Measurements from ENCODE around the gene COMP.

COMP gene

DNA sequence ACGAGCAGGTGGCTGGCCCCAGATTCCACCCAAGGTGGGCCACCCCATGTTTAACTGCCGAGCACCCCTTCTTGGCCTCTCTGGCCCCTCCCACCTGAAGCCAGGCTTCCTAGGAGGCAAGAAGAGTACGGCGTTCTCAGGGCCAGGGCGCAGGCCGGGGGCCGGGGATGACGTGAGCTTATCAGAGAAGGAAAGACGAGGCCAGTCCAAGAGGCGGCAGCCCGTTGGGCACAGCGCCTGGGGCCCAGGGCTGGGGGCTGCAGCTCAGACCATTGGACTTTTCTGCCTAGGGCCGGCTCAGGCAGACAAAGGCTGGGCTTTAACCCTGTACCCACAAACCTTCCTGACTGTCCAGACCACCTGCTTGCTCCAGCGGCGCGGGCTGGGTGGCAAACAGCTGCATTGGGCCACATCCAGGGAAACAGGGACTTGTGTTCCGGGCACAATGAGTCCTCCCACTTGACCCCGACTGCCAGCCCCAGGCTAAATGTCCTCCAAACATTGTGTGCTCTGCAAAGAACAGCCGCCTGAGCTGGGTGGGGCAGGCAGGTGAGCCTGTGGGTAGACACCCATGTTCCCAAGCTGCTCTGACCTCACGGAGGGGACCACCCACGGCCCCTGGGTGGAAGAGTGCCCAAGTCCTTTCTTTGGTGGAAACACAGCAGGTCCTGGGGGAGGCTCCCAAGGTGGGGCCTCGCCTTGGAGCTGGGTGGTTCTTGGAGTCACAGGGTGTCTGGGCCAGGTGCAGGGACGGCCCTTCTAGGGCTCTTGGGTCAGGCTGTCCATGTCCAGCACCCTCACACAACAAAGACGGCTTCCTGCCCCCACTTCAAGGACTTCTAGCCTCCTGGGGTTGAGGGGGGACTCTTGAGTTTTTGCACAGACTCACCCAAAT is 21.9 kb downstream of the COMP start:
- no peak for DNase-seq (ENCODE audit: low read depth)

DNA sequence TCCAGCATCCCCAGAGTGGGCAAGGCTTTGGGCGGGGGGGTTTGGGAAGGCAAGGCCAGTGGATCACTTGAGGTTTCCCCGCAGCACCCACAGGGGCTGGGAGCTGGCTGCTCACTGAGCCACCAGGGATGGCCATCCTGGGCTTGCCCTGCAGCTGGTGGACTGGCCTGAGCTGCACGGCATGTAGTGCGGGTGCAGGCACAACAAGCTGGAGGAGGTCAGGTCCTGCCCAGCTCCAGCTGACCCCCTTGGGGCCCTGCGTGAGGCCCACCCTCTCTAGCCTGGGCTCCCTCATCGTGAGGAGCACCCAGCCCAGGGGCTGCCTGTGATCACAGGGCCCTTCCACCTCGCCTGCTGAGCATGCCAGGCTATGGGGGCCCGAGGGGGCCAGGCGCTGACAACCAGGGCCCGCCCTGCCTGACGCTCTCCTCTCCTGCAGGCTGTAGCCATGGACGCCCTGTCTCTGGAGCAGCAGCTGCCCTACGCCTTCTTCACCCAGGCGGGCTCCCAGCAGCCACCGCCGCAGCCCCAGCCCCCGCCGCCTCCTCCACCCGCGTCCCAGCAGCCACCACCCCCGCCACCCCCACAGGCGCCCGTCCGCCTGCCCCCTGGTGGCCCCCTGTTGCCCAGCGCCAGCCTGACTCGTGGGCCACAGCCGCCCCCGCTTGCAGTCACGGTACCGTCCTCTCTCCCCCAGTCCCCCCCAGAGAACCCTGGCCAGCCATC is 22.9 kb downstream of the COMP start:
- DNase-seq (ENCODE audit: low read depth), result no peak

DNA sequence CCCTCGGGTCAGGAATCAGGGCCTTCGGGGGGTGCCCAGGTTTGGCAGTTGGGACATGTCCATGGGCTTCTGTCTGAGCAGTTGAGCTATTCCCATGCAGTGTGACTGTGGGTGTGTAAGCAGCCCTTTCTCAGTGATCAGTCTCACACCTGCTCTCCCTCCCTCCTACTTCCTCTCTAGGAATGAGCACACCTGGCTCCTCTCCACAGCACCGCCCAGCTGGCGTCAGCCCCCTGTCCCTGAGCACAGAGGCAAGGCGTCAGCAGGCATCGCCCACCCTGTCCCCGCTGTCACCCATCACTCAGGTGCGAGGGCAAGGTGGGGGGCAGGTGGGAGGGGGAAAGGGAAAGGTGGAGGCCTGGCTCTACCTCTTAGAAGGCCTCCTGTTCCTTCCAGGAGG is 25.9 kb downstream of the COMP start:
- no peak for DNase-seq (ENCODE audit: low read depth)

DNA sequence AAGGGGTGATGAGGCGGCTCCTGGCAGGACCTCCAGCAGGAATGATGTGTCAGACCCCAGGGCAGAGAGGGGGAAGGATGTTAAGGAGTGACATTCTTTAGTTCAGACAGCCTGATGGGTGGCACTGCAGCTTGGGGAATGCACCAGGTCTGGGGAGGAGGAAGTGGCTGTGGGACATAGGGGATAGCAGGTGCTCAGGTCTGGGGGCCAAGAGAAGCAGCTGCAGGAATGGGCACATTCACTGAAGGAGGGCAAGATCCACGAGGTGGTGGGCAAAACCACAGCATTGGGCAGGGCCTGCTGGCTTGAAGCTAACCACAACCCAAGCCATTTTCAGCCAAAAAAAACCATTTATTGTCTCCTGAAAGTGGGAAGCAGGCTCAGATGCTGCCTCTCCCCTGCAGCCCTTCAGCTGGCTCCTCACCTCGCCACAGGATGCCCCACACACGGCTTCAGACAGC is 26.5 kb downstream of the COMP start:
- no peak for DNase-seq (ENCODE audit: low read depth)

DNA sequence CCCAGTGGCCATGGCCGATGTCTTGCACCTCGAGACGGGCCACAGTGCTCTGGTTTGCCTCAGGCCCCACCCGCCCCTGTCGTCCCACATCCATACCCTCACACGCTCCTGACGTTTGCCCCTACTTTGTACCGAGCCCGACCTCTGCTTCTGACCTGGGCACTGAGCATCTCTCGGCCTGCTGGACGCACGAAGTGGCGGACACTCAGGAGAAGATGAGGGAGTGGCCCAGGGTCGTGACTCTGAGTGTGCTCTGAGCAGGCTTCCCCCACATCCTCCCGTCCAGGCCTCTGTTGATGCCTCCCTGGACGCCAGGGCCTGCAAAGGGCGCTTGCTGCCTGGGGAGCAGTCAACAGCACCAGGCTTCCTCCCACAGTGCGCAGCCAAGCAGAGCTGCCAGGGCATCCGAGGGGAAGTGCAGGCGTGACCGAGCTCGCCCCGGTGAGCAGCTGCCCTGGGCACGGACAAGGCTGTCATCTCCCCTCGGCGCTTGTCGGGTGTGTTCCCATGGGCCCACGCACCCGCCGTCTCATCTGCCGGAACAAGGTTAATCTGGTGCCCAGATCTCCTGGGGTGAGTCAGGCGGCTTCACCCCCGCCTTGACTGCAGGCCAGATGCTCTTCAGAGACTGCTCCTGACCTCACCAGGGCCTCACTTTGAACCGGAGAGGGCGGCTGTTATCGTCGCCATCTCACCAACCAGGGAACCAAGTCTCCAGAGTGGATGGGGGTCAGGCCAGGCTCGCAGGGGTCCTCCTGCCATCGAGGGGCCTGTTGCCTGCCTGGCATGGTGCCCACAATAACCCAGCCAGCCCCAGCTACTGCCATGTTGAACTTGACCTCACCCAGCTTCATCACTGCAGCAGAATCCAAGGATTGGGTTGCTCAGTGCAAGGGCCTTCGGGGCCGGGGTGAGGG is 27.2 kb downstream of the COMP start:
- no peak for DNase-seq (ENCODE audit: low read depth)

DNA sequence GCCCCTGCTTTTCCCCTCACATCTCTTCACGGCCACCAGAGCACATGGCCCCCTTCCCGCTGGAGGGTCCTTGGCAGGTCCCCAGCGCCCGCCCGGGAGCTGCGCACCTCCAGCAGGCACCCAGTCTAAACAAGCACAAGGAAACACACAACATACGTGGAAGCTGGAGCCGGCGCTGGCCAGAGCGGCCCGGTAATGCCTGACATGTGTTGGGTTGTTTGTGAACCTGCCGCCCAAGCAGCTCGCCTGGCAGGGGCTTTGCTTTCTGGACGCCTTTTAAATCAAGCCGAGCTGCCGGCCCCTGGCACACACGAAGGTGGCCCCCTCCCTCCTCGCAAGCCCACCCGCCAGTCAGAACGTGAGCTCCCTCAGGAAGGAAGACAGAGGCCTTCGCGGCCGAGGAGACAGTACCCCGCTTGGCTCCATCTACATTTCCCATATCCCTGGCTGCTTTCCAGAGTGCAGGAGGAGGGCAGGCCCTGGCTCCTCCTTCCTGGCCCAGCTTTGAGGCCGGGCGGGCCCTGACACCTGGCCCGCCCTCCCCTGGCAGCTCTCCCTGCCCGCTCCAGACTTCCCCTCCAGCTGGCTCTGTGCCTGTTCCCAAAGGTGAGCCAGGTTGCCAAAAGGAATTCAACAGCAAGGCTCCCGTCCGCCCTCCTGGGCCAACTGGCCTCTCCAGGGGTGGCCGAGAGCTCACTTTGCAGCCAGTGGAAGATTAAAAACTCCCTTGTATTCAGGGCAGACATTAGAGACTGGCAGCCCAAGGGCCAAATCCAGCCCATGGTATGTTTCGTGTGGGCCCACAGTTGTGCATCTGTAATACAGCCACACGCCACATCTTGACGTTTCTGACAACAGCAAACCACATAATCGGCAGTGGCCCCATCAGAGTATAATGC is 28.7 kb downstream of the COMP start:
- DNase-seq (ENCODE audit: low read depth), result no peak

DNA sequence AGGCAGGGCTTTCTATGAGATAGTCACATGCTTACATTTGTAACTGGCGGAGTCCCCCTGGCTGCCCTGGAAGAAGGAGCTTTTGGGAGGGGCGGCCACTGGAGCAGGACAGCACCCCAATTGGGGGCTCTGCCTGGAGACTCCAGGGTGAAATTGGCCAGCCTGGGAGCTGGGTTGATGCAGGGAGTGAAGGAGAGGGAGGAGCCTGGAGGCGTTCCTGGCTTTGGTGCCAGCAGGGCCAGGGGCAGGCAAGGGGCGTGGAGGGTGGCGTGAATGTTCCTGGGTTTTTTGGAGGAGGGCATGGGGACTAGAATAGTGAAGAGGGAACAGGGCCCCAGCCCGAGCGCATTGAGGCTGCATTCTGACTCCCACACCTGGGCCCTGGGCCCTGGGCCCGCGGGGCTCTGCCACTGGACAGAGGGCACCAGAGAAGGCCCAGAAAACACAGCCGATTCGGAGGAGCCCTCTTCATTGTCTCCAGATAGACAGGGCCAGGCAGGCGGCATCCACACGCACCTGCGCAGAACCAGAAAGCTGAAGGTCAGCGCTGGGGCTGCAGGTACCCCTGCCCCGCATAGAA is 29.5 kb downstream of the COMP start:
- no peak for DNase-seq (ENCODE audit: low read depth)

DNA sequence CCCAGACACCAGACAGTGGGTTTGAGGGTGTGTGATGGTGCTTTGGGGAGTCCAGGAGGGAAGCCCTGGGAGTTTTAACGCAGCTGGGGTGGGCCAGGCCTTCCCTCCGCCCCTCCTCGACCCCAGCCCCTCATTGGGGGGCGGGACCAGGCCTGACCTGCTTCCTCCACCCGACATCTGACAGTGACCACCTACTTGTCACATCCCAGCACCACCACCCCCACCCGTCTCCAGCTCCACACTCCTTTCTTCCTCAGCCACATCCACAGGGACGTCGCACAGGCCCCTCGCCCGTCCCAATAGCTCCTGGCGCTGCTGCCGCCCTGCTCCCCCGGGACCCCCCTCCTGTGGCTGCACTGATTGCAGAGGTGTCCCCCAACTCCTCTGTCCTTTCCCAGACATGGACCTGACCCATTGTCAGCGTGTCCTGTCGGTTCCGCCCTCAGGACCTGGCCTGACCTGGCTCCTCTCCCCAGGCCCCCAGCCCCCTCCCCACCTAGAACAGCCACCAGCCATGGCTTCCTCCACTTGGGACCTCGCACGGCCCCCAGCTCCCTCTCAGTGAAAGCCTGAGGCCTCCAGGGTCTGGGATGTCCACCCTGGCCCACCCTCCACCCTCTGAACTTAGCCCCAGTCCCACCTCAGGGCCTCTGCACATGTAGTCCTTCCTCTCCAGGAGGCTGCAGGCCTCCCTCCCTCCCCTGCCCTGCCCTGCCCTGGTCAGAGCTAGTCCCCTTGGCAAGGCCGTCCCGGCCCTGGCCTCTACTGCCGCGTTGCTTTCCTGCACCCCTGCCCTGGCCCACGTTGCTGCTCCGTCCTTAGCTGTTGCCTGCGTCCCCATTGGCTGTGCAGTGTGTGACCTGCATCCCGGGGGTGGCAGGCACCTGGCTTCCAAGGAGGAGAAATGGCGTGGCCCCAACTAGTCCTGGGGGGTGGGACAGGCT is 30.4 kb downstream of the COMP start:
- DNase-seq (ENCODE audit: low read depth), result no peak

DNA sequence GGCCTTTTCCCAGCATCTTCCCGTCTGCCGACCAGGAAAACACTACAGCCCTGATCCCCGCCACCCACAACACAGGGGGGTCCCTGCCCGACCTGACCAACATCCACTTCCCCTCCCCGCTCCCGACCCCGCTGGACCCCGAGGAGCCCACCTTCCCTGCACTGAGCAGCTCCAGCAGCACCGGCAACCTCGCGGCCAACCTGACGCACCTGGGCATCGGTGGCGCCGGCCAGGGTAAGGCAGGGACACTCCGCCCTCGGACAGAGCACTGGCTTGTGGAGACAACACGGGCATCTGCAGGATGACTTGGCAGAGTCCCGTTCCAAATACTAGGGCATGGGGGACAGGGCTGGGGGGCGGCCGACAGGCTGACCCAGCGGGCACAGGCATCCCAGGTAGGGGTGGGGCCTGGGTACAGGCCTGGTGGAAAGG is 31.1 kb downstream of the COMP start:
- no peak for DNase-seq (ENCODE audit: low read depth)

DNA sequence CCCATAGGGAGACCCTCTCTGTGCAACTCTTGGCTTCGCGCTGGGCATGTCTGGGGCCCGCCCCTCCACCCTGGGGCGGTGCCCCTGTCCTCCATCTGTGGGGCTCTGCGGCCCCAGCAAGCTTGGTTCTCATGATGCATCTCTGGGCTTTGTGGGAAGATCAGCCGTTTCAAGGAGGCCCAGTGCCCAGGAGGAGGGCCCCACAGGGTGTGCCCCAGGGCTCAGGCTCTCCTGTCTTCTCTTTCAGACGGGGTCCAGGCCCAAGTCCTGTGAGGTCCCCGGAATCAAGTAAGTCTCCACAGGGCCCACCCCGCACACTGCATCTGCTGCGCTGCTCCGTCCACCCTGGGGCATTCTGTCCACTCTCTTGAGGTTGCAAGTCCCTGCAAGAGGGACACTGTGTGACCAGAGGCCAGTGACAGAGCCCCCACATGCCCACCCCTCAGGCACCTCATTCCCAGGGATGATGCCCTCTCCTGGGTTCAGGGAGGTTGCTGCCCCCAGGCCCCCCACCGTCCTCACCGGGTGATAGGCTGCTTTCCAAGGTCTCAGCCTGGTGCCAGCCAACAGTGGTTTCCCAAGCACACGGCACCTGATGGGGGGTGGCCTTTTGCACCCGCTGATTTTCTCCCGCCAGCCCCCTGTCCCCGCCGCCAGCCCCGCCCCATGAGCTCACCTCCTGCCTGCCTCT is 31.7 kb downstream of the COMP start:
- DNase-seq (ENCODE audit: low read depth), result no peak

DNA sequence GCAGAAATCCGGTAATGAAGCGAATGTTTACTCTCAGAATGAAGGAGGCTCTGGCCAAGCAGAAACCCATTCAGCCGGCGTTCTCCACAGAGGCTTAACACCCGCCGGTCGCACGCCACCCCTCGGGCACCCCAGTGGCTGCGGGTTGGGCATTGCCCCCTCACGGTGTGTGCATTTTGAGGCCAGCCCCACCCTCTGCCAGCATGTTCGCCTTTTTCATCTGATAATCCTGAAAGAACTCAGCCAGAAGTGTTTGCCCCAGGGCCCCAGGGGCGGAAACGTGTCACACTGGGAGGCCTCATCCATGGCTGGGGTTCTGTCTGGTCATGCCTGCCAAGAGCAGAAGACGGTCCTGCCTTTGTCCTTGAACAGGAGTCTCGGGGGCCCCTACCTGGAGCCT is 34.2 kb downstream of the COMP start:
- DNase-seq (ENCODE audit: low read depth), result no peak

DNA sequence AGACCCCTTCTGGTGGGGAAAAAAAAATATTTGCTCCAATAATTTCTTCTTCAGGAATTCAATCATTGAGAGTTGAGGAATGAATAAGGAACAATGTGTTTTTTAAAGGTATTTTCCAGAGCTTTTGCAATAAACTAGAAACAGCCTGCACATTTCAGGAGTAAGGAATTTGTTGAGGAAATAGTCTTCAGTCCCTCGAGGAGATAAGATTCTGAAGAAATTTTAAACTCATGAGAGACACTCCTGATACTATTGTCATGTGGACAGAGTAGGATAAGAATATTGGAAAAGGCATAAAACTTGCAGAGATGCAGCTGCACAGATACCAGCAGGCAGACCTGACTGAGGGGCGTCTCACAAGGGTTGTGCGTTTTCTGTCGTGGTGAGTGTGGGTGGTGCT is 36.6 kb downstream of the COMP start:
- no peak for DNase-seq (ENCODE audit: low read depth)

DNA sequence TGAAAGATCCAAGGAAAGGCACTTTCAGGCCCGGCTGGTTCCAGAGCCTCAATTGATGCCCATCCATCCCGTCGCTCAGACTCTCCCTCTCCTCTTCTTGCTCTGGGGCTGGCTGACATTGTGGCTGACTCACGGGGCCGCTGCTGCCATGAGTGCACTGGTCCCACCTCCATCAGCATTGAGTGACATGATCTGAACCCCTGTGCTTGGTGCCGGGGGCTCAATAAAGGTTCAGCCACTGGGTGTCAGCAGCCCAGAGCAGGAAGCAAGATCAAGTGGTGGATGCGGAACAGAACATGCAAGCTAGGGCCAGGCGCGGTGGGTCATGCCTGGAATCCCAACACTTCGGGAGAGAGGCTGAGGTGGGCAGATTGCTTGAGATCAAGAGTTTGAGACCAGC is 39.5 kb downstream of the COMP start:
- no peak for DNase-seq (ENCODE audit: low read depth)

DNA sequence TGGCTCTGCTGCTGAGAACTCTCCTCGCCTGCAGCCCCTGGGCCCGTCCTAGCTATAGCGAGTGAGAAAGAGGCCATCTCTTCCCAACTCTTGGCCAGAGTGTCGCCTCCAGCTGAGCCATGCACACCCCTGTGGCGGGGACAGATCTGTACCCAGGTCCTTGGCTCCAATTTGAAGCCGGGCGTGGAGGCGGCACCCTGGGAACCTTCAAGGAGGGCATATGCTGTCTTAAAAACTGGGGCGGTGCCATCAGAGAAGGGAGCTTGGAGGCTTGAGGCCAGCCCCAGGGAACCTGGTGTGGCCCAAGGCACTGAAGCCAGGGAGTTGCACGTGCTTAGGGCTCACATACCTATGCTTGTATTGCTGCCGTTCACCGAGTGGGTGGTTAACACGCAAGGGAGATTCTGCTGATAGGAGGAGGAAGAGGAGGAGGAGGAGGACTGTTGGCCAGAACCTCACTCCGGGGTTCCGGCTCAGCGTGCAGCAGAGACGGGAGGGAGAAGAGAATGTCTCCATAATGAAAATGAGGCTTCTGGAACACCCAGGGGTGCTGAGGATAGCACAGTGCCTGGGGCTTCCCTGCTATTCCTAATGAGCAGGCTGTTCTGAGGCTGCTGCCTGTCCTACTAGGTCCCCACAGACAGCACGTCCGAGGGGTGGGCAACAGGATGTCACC is 40.7 kb downstream of the COMP start:
- no peak for DNase-seq (ENCODE audit: low read depth)

DNA sequence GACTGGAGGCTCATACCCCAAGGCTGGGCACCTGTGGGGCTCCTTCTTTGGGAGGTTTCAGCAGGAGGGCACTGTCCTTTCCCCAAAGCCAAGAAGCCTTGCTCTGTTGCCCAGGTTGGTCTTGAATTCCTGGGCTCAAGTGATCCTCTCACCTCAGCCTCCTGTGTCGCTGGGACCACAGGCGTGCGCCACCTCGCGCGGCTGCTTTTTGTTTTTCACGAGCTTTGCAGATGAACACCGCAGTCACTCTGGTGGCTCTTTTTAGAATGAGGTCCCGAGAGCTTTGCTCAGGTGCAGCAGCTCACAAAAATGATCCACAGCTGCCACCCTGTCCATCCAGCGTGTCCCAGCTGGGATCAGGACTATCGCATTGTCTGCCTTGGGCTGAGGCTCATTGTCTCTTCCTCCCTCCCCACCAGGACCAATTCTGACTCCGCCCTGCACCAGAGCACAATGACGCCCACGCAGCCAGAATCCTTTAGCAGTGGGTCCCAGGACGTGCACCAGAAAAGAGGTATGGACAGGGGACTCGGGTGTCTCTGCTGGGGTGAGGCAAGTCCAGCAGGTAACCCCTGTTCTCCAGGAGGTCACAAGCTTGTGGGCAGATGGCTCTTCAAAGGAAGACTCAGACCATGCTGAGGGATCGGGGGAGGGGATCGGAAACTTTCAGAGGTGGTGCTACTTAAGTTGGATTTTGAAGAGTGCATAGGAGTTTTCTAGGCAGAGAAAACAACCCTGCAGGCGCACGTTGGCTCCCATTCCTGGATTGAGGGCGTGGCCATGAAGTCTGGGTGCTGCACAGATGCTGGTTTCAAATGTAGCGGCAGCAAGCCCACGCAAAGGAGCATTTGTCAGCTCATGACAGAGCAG is 41.5 kb downstream of the COMP start:
- no peak for DNase-seq (ENCODE audit: low read depth)

DNA sequence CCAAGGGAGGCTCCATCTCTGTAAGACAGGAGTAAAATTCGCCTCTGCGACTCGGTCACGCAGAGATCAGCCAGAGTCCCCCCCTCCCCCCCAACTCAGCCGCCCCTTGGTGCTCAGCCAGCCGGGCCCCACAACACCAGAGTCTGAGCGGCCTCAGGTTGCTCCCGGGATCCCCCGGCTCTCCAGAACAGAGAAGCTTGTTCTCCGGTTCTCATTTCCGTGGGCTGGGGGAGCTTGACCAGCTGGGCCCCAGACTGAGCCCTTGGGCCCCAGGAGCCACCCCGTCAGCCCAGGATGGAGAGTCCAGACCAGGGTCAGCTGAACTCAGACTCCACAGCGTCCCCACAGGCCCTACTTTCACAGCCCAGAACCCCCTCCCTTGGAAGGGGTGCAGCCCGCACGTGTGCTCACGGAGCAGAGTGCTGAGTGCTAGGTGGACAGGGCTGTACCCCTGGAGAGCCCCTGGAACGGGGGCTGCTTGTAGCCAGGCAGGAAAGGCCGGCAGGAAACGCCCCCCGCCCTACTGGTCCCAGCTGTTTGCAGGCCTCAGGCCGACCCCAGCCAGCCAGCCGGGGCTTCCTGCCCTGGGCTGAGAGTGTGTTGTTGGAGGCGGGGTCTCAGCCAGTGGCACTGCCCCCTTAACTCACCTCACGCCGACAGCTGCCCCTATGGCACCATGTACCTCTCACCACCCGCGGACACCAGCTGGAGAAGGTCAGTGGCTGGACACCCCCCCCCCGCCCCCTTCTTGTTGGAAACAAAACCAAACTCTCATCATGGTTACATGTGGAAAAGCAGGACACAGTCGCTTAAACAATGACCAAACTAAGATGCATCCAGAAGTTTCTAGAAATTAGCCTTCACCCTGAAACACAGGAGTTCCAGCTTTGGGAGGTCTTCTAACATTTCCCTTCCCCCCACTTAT is 44.4 kb downstream of the COMP start:
- DNase-seq (ENCODE audit: low read depth), result no peak
